Neural crest cell (in vitro differentiated cells): Measurements from ENCODE around the gene TLCD4. TPM values are rescaled to one million over a fixed set of nuclear protein-coding genes. Genes with fewer than 3 reads are reported as not detected.

Source experiments
- DNase-seq: peaks from one replicate; pipeline ENCODE4 v3.0.0; 2021; ENCODE audit warnings: low read depth, mixed read lengths, low spot score
- H3K27ac Mint-ChIP-seq: one replicate; pipeline ENCODE4 v1.8.0; 2021; ENCODE audit warnings: mild to moderate bottlenecking, mixed read lengths; ENCODE audit not compliant: unreplicated experiment
- H3K27me3 Mint-ChIP-seq: 2 replicates; pipeline ENCODE4 v1.8.0; 2021; ENCODE audit warnings: low read depth, mild to moderate bottlenecking, mixed read lengths
- H3K36me3 Mint-ChIP-seq: 2 replicates; pipeline ENCODE4 v1.8.0; 2021; ENCODE audit warnings: low read depth, mild to moderate bottlenecking, mixed read lengths
- H3K4me1 Mint-ChIP-seq: 2 replicates; pipeline ENCODE4 v1.8.0; 2021; ENCODE audit warnings: mixed read lengths
- H3K4me3 Mint-ChIP-seq: one replicate; pipeline ENCODE4 v1.8.0; 2021; ENCODE audit warnings: mild to moderate bottlenecking, mixed read lengths
- H3K9me3 Mint-ChIP-seq: 2 replicates; pipeline ENCODE4 v1.8.0; 2021; ENCODE audit warnings: mixed read lengths
- total RNA-seq: library from RNA; stranded (reverse); gene quantifications from 2 replicates; pipeline ENCODE4 v1.2.1, GENCODE V29; 2021
- TF ChIP-seq, protein P1 (sequence below): fragments of 200-600 bp; sonication (generic); conservative IDR thresholded peaks from 2 replicates; pipeline ENCODE4 v1.5.0; 2021; ENCODE audit warnings: antibody characterized with exemption, mild to moderate bottlenecking

The TLCD4 gene
- total RNA-seq, 1 donor from 2014 or later = 1.2 TPM

DNA sequence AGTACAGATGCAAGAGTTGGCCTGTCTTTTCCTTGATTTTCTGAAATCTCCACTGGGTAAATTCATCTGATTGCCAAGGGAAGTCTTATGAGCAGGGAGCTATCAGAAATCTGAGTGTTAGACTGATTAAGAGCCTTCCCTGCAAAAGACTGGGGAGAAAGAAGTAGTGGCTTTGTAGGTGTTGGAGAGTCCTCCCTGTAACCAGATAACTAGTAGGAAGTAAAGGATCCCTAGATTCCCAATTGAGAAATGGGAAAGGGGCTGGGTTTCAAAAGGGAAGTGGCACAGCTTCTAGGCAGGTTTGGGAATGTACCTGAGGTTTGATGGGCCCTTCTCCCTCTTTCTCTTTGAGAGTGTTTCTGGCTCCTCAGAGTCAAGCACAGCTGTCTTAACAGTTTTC lies 2.1 kb downstream of the TLCD4 start:
- Mint-ChIP-seq H3K4me3 (peak overlapping the region; percentile 92), H3K27me3 (peaks cover 46% of the 10 kb centered on the region), H3K4me1 (peaks cover 10% of the 10 kb centered on the region), H3K27ac (no peak overlapping the region), H3K36me3 (no peaks in the 10 kb centered on the region), H3K9me3 (no peaks in the 10 kb centered on the region)
- DNase-seq = no peak
- TF ChIP-seq, protein P1, sequence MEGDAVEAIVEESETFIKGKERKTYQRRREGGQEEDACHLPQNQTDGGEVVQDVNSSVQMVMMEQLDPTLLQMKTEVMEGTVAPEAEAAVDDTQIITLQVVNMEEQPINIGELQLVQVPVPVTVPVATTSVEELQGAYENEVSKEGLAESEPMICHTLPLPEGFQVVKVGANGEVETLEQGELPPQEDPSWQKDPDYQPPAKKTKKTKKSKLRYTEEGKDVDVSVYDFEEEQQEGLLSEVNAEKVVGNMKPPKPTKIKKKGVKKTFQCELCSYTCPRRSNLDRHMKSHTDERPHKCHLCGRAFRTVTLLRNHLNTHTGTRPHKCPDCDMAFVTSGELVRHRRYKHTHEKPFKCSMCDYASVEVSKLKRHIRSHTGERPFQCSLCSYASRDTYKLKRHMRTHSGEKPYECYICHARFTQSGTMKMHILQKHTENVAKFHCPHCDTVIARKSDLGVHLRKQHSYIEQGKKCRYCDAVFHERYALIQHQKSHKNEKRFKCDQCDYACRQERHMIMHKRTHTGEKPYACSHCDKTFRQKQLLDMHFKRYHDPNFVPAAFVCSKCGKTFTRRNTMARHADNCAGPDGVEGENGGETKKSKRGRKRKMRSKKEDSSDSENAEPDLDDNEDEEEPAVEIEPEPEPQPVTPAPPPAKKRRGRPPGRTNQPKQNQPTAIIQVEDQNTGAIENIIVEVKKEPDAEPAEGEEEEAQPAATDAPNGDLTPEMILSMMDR = no peak

DNA sequence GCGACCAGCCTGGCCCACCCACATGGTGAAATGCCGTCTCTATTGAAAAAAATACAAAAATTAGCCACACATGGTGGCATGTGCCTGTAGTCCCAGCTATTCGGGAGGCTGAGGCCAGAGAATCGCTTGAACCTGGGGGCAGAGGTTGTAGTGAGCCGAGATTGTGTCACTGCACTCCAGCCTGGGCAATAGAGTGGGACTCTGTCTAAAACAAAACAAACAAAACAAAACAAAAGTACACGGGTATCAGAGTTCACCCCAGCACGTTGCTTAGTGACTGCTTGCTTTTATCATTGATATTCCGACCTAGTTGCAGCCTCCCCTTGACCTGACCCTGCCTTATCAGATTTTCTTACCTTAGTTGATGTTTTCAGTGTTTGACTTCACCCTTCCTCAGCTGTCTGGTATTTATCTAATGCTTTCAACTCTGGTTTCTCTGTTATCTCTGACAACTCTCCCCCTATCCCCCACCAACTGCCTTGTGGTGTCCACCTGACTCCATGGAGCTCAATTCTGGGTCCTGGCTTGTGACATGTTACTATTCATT lies 5.1 kb downstream of the TLCD4 start:
- Mint-ChIP-seq H3K27me3 (peaks cover 33% of the 10 kb centered on the region), H3K9me3 (no peaks in the 10 kb centered on the region), H3K4me1 (peaks cover 4% of the 10 kb centered on the region), H3K27ac (no peak overlapping the region), H3K36me3 (no peaks in the 10 kb centered on the region), H3K4me3 (no peak overlapping the region)
- TF ChIP-seq, protein P1 = no peak
- DNase-seq = no peak

DNA sequence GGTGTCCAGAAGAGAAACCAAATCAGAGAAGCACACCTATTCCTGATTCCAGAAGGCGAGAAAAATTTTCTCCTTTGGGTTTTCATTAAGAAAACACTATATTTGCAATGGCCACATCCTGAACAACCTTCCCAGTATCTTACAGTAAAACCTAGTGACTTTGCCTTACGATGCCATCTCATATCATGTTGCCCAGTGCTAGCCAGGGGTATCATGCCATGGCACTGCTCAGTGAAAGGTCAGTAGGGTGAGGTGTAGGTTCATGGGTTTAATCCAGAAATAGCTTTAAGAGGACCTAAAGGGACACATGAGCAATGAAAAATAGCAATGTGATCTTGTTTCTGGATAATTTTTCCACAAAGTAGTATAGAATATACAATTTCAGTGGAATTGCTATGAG lies 7.2 kb downstream of the TLCD4 start:
- H3K9me3 Mint-ChIP-seq = no peaks in the 10 kb centered on the region
- no peak overlapping the region for H3K4me3 Mint-ChIP-seq
- TF ChIP-seq, protein P1 = no peak

DNA sequence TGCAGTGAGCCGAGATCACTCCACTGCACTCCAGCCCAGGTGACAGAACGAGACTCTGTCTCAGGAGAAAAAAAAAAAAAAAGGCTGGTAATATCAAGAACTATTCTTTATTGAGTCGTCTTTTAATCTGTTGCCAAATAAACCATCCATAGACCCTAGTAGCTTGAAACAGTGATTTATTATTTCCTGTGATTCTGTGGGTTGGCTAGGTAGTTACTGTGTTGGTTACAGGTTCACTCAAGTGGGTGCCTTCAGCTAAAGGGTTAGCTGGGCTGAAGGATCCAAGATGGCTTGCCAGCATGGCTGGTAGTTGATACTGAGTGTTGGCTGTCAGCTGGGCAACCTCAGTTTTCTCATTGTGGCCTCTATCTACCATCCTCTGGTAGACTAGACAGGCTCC lies 9.2 kb downstream of the TLCD4 start:
- TF ChIP-seq, protein P1 = no peak
- Mint-ChIP-seq H3K9me3 (no peaks in the 10 kb centered on the region), H3K27me3 (no peaks in the 10 kb centered on the region), H3K4me1 (no peaks in the 10 kb centered on the region), H3K4me3 (no peak overlapping the region), H3K27ac (no peak overlapping the region), H3K36me3 (no peaks in the 10 kb centered on the region)
- DNase-seq = no peak

More for the DNA sequence above, 7.2 kb downstream of the TLCD4 start:
- H3K27me3 Mint-ChIP-seq = peaks cover 17% of the 10 kb centered on the region
- H3K36me3 Mint-ChIP-seq = no peaks in the 10 kb centered on the region
- H3K4me1 Mint-ChIP-seq = no peaks in the 10 kb centered on the region
- no peak for DNase-seq
- H3K27ac Mint-ChIP-seq = no peak overlapping the region

DNA sequence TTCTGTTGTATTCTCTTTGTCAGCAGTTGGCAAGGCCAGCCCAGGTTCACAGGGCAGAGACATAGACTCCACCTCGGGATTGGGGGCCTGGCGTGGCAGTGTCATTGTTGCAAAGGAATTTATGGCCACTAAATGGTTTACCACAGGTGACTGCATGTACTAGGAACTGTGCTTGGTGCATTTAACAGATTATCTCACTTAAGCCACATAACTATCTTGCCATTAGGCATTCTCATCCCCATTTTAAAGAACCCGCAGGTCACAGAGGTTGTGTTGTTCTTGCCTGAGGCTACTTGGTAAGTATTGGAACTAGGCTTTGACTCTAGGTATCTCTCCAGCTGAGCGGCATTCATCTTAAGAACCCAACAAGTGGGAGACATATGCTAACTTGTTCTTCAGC lies 9.7 kb downstream of the TLCD4 start:
- H3K4me1 Mint-ChIP-seq = no peaks in the 10 kb centered on the region
- H3K4me3 Mint-ChIP-seq = no peak overlapping the region
- H3K36me3 Mint-ChIP-seq = no peaks in the 10 kb centered on the region
- H3K27me3 Mint-ChIP-seq = no peaks in the 10 kb centered on the region
- H3K9me3 Mint-ChIP-seq = no peaks in the 10 kb centered on the region
- TF ChIP-seq, protein P1 = no peak
- H3K27ac Mint-ChIP-seq = no peak overlapping the region
- no peak for DNase-seq
